Activated CD4-positive, alpha-beta T cell treated with anti-CD3 and anti-CD28 coated beads, Interleukin-2, Interleukin-4, amounts not matched to agents 100 ng/mL and 50 ng/mL, durations not matched to agents 16 hours and 8 hours (primary cell): ENCODE measurements around the gene OLFML2A.
"Not testable (repeated sequence)": the region's sequence is repeated elsewhere in the genome, so short reads cannot be mapped to it uniquely, and the experiment has no call there.

Experiments
- DNase-seq: peaks from one replicate; pipeline ENCODE4 v3.0.0-alpha.2; 2020; ENCODE audit warnings: low spot score

The OLFML2A gene

GRCh38 chr9:124761196-124761595 lies 15.7 kb upstream of the OLFML2A start:
- DNase-seq: no peak

- no peak for DNase-seq
These were observed 15.2 kb upstream of the OLFML2A start for GRCh38 chr9:124761710-124762109.

- DNase-seq: no peak
These were observed 14.3 kb upstream of the OLFML2A start for GRCh38 chr9:124762633-124763032.

- no peak for DNase-seq
These were observed 12.0 kb upstream of the OLFML2A start for GRCh38 chr9:124764774-124765438.

- no peak for DNase-seq
These were observed 11.5 kb upstream of the OLFML2A start for GRCh38 chr9:124765439-124765835.

GRCh38 chr9:124766326-124766725 lies 10.6 kb upstream of the OLFML2A start:
- no peak for DNase-seq

DNA sequence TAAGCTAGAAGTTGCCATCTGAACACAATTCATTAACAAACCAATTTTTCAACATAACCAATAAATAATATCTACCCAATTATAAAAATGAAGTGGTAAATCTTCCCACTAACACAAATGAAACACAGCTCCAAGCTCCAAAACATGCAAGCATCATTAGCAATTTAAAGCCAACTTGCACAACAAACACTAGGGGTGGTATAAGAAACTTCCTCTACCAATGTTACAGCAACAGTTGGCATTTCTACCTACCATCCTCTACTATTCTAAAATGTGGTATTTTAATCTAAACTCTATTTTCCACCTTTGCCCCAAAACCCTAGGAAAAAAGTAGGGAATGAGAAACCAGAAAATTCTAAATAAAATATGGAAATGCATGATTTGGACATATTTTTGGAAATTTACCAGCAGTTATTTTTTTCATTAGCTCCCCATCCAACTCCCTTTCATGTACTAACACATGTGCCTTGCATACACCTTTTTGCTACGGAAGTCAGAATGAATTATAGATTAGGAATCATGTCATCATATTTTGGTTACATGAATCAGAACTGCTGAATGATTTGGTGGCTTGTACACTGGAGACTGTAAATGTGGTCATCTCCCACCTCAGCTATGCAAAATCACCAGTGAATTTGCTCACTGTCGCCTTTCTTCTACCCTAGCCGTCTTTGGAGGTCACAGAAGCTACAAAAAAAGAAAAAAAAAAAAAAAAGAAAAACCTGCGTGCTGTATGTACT lies 9.9 kb upstream of the OLFML2A start:
- no peak for DNase-seq

- DNase-seq: no peak
These were observed 9.1 kb upstream of the OLFML2A start for GRCh38 chr9:124767821-124768220.

DNA sequence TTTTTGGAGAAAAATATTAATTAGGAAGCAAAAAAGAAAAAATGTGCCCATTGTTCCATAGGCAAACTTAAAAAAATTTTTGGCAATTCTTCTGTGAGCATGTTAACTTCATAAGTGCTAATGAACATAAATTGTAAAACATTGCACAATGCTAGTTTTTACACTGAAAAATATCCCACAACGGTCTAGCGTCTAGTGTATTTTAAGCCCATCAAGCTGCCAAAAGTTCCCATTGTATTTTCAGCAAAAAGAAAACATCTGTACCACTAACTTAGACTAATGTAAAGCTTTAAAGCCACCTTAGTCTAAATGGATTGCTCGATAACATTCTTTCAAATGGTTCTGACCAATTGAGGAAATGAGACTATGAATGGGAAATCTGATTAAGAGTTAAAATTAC lies 8.6 kb upstream of the OLFML2A start:
- no peak for DNase-seq

- no peak for DNase-seq
These were observed 8.0 kb upstream of the OLFML2A start for GRCh38 chr9:124768750-124769548.

DNA sequence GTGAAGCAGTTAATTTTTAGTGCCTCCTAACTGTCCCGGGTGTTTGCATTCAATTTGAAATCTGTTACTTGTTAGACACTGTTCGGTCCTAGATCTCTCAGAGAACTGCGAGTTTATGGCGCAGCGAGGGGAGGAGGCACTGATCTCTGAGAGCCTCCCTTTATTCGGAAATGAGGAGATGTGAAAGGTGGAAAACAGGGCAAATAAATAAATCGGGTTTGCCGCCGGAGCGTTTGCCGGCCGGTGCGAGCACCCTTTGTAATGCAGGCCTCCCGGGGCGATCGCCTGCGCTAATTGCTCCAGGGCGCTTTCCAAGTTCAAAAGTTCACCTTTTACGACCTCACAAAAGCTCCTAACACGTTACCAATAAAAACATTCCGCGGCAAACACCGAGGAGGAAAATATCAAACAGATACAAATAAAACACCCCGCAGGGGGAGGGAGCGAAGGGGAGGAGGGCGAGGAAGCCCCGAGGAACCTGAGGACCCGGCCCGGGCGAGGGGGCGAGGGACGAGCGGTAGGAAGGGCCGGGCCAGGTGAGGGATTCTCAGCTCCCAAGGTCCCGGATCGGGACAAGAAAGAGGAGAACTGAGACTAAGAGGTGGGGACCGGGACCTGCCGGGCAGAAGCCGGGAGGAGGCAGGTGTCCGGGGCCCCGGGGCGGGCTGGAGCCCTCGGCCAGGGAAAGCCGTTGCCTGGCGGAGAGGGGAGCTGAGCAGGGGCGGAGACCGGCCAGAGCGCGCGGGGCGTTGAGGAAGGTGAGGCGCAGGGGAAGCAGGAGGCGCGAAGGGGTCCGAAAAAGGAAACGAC lies 7.2 kb upstream of the OLFML2A start:
- no peak for DNase-seq

DNA sequence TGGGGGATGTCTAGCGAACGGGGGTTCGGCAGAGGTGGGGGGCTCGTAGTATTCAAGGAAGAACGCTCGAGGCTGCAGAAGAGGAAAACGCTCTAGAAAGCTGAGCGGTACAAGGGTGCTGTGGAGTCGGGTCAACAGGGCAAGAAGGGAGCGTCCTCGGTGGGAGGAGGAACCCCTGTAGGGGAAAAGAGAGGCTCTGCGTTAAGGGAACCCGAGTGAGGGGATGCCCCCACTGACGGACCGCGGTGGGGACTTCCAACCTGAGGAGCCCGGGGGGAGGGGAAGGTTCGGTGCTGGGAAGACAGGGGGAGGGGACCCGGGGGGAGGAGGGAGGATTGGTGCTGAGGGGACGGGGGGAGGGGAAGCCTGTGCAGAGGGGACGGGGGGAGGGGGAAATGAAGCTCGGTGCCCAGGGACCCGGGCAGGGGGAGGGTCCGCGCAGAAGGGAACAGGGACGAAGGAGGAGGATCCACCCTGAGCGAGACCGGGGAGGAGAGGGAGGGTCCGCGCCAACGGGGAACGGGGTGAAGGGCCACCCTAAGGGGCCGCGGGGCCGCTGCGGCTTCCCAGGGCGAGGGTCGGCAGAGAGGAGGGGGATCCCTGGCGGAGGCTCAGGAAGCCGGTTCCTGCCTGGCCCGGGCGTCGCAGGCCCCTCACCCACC lies 6.4 kb upstream of the OLFML2A start:
- no peak for DNase-seq

- DNase-seq: peak; percentile 94
These were observed 5.7 kb upstream of the OLFML2A start, which contains the start of gene NR6A1 for GRCh38 chr9:124771021-124771866. Gene NR6A1, minus strand, starts transcription at chr9:124771311.

- DNase-seq: no peak
These were observed 4.9 kb upstream of the OLFML2A start for GRCh38 chr9:124771867-124772679.

GRCh38 chr9:124772877-124773276 lies 4.1 kb upstream of the OLFML2A start:
- not testable (repeated sequence) for DNase-seq

GRCh38 chr9:124773473-124774128 lies 3.3 kb upstream of the OLFML2A start:
- DNase-seq: peak; percentile 22

DNA sequence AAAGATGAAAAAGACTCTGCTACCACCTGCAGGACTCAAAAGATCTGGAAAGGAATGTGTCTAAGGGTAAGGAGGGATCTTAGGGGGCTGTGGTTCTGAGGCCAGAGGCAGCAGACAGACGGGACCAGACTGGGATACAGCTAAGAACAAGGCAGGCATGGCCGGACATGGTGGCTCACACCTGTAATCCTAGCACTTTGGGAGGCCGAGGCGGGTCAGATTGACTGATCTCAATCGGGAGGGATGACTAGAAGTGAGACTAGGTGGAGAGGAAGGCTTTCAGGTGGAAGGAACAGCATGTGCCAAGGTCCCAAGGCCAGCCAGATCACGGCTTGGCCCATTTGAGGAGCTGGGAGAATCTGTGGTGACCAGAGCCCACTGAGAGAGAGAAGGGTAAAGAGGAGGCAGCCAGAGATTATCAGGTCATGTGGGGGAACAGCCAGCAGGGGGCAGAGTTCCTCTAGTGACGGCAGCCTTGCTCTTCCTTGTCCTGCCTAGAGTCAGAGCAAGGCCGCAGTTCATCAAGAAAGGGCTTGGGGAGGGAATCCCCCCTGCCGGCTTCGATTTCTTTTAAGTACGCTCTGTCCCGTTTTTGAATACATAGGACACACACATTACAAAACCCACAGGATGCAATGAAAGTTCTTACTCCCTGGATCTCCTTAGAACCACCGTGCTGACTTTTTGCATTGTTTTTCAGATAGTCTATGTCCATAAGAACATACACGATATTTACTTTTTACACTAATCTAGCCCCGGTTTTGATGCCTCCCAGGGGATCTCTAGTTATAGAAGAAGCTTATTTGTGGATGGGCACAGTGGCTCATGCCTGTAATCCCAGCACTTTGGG lies 2.6 kb upstream of the OLFML2A start:
- peak; percentile 82 for DNase-seq

DNA sequence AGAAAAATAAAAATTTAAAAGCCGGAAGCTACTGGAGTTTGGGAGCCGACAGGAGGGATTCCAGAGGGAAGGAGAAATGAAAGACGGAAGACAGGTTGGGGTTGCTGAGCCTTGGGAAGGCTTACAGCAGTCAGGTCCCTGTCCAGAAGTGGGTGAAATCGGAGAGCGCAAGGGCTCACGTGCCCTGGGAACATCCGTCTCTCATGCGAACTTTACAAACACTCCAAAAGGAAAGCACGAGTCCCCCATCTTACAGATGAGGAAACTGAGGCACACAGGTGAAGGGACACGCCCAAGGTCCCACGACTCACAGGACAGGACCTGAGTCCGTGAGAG lies 347 bp upstream of the OLFML2A start:
- DNase-seq: no peak
